Kidney (tissue), 14 donors: ENCODE results near the gene AP4M1. TPM values are rescaled to one million over a fixed set of nuclear protein-coding genes. Genes with fewer than 3 reads are reported as not detected.

Experiments used
- DNase-seq, 5 donors: peaks; one replicate each; pipeline ENCODE4 v3.0.0-alpha.2; 2013 to 2020
- FAIRE-seq: peaks from 2 replicates; lab custom pipeline; 2012; peaks lifted over from hg19 to GRCh38; lab: Jason Lieb, UNC
- H3K27ac ChIP-seq, 2 donors: one replicate each; pipeline ENCODE4 v1.7.0; 2013; ENCODE audit warnings: low read depth in 2 of 2, low read length in 2 of 2, inconsistent platforms in 1 of 2
- H3K27me3 ChIP-seq: one replicate; pipeline ENCODE4 v1.7.1; 2013; ENCODE audit warnings: low read length, inconsistent platforms; ENCODE audit not compliant: control insufficient read depth, insufficient read depth
- H3K36me3 ChIP-seq, 3 donors: one replicate each; pipeline versions ENCODE4 v1.7.0 to v1.7.1; 2013; ENCODE audit warnings: low read length in 3 of 3, control low read depth in 1 of 3, inconsistent platforms in 1 of 3; ENCODE audit not compliant: insufficient read depth in 3 of 3, control insufficient read depth in 2 of 3
- H3K4me1 ChIP-seq, 3 donors: one replicate each; pipeline versions ENCODE4 v1.7.0 to v1.7.1; 2013; ENCODE audit warnings: low read length in 3 of 3, inconsistent platforms in 1 of 3, low read depth in 1 of 3; ENCODE audit not compliant: control insufficient read depth in 2 of 3, insufficient read depth in 2 of 3
- H3K4me3 ChIP-seq, 3 donors: one replicate each; pipeline versions ENCODE4 v1.7.0 to v1.8.1; 2013; ENCODE audit warnings: low read length in 3 of 3, control low read depth in 1 of 3, inconsistent platforms in 1 of 3
- H3K9ac ChIP-seq, 3 donors: one replicate each; pipeline versions ENCODE4 v1.7.0 to v1.7.1; 2013; ENCODE audit warnings: low read length in 3 of 3, control low read depth in 1 of 3, inconsistent platforms in 1 of 3
- H3K9me3 ChIP-seq, 3 donors: one replicate each; pipeline versions ENCODE4 v1.7.0 to v1.7.1; 2013; ENCODE audit warnings: low read length in 3 of 3, control low read depth in 1 of 3, inconsistent platforms in 1 of 3; ENCODE audit not compliant: control insufficient read depth in 2 of 3, insufficient read depth in 1 of 3
- intact Hi-C: fragments of 100-400 bp; cut with DNase I; formaldehyde crosslinking; loops from one replicate; pipeline ENCODE4 v1.11.1; 2022
- polyA plus RNA-seq: library from polyadenylated mRNA; stranded (reverse); fragments of 350-450 nt; fragmentation: Illumina TruSeq; extraction: RNeasy Lipid Tissue Mini Kit (QIAGEN cat#74804); gene quantifications from one replicate; pipeline ENCODE4 v1.2.3, GENCODE V29; 2014; ENCODE audit warnings: low read depth, low replicate concordance; ENCODE audit not compliant: insufficient read depth
- total RNA-seq: library from RNA; stranded (reverse); fragmentation: NEBNext Ultra II Directional; extraction: Animal tissue kit (Norgen Biotek cat#: 25700); gene quantifications from one replicate; pipeline ENCODE4 v1.2.1, GENCODE V29; 2021
- TF ChIP-seq, protein P1 (sequence below): IDR thresholded peaks from 3 replicates; pipeline ENCODE4 v1.5.1; 2012; ENCODE audit warnings: mild to moderate bottlenecking, moderate library complexity, borderline replicate concordance; ENCODE audit not compliant: insufficient read depth; ENCODE audit errors: extremely low read depth
- donor health status: control.
- donor health status: control.
- donor health status: control.
- donor health status: control.
- donor health status: control.
- donor health status: DM: yes; HTN: yes; CAD: no.
- donor health status: Normal renal cell carcinoma (clear cell type).

Gene AP4M1
- total and polyA plus RNA-seq, 2 donors from 2014 or later = 16.4 to 22.8 TPM

DNA sequence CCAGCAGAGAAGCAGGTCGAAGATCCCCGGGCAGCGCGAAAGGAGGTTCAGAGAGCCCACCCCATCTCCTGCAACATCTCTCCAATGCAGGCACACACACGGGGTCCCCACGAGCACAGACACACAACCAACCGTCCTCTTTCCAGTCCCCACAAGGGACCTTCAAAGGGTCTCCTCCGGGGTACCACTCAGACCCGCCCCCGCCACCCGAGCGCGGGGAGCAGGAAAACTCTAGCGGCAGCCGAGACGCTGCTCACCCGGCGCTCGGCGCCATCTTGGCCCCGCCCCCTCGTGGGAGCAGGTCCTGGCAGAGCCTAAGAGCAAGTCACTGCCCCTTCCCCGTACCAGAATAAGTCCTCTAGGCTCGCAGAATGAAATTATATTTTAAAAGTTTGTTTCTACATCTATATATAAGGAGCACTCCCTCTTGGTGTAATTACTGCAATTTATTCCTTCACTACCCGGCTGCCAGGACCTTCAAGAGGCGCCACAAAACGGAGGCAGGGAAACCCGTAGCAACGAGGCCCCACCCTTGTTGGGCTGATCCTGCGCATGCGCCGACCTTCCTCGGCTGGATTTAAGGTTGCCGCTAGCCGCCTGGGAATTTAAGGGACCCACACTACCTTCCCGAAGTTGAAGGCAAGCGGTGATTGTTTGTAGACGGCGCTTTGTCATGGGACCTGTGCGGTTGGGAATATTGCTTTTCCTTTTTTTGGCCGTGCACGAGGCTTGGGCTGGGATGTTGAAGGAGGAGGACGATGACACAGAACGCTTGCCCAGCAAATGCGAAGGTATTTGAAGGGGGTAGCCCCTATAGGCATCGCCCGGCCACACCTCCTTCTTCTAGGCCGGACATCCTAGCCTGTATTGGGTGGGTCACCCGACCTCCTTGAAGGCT, 17.9 kb downstream of the AP4M1 start, which contains the start of the genes CNPY4 and TAF6:
Gene CNPY4, plus strand, starts transcription at position 563 of the 898 bp plus-strand sequence. Its CDS starts 111 bp downstream, at position 674.
Gene TAF6, minus strand, starts transcription at position 287 of the 898 bp plus-strand sequence. CDS start 5,149 bp downstream, outside the sequence.
- TF ChIP-seq, protein P1, sequence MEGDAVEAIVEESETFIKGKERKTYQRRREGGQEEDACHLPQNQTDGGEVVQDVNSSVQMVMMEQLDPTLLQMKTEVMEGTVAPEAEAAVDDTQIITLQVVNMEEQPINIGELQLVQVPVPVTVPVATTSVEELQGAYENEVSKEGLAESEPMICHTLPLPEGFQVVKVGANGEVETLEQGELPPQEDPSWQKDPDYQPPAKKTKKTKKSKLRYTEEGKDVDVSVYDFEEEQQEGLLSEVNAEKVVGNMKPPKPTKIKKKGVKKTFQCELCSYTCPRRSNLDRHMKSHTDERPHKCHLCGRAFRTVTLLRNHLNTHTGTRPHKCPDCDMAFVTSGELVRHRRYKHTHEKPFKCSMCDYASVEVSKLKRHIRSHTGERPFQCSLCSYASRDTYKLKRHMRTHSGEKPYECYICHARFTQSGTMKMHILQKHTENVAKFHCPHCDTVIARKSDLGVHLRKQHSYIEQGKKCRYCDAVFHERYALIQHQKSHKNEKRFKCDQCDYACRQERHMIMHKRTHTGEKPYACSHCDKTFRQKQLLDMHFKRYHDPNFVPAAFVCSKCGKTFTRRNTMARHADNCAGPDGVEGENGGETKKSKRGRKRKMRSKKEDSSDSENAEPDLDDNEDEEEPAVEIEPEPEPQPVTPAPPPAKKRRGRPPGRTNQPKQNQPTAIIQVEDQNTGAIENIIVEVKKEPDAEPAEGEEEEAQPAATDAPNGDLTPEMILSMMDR = no peak
- no peaks in the 10 kb centered on the region for H3K9me3 ChIP-seq
- peaks cover 0 to 13% (median 11%) of the 10 kb centered on the region in 3 donors for H3K4me1 ChIP-seq
- intact Hi-C loops = no loop called here
- H3K27me3 ChIP-seq = no peaks in the 10 kb centered on the region
- H3K4me3 ChIP-seq = peak within 1 kb of the TSS; percentile 72 to 96 (median 85)
- no peaks in the 10 kb centered on the region for H3K36me3 ChIP-seq
- FAIRE-seq = no peak
- H3K27ac ChIP-seq = peak within 1 kb of the TSS; percentile 74 to 83
- DNase-seq = peak; percentile 96 to 98 (median 98)
- peak within 1 kb of the TSS; percentile 37 to 72 (median 67) for H3K9ac ChIP-seq

DNA sequence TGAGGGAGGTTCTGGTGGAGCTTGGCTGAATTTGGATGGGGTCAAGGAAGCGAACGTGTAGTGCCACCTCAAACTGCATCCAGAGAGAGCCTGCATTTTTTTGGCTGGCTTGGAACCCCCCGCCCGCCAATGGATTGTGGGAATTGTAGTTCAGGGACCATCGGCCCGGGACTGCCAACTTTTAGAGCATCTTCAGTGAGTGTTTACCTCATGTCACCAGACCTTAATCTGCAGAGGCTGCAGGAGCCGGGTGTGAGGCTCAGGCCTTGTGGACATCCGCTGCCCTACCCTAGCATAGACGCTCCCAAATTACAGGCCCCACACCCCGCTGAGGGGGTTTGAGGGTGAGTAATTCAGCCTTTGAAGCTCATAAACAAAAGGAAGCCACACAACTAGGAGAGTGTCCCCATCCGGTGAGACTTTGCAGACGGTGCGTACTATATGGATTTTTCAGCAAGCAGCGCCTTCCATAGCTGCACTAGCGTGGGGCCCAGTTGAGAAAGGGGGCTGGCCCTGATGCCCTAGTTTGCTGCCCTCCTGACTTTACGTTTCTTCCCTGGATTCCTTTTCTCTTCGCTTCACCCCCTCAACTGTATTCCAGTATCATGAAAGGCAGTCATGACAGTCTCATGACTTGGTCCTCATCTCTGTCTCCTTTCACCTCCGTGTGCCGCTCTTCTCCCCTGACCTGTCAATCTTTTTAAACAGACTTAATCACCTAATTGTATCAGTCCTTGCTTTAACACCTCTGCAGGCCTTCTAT, 18.7 kb downstream of the AP4M1 start:
- FAIRE-seq = no peak
- Histone ChIP-seq H3K27me3 (no peaks in the 10 kb centered on the region), H3K9ac (peak overlapping the region in 2 of 3 donors; percentile 34 to 72), H3K4me3 (peak overlapping the region; percentile 70 to 85 (median 72)), H3K9me3 (no peaks in the 10 kb centered on the region), H3K36me3 (no peaks in the 10 kb centered on the region), H3K4me1 (peaks cover 0 to 16% (median 16%) of the 10 kb centered on the region in 3 donors), H3K27ac (peak overlapping the region in 1 of 2 donors; percentile 0)
- TF ChIP-seq, protein P1 = no peak
- peak in 3 of 5 donors; percentile 64 to 83 (median 80) for DNase-seq
- intact Hi-C loops = no loop called here

DNA sequence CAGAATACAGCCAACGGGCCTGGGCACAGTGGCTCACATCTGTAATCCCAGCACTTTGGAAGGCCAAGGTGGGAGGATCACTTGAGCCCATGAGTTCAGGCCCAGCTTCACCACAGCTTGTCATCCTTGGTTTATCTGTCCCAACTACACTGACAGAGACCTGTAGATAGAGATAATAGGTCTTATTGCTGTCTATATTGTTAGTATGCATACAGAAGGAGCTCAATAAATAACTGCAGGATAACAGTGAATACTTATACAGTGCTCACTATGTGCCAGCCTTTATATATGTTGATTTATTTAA, 19.2 kb downstream of the AP4M1 start:
- Histone ChIP-seq H3K27ac (no peak overlapping the region), H3K4me3 (peak overlapping the region in 2 of 3 donors; percentile 26 to 72), H3K4me1 (peaks cover 0 to 16% (median 16%) of the 10 kb centered on the region in 3 donors), H3K27me3 (no peaks in the 10 kb centered on the region), H3K9ac (peak overlapping the region in 1 of 3 donors; percentile 34), H3K9me3 (no peaks in the 10 kb centered on the region), H3K36me3 (no peaks in the 10 kb centered on the region)
- peak in 1 of 5 donors; percentile 43 for DNase-seq
- no peak for FAIRE-seq
- TF ChIP-seq, protein P1 = no peak
- intact Hi-C loops = no loop called here
